ENCODE data around the gene PLPP6.
A peak's percentile ranks its signal among the peaks of the same experiment; 100 is the strongest.

PLPP6 gene

DNA sequence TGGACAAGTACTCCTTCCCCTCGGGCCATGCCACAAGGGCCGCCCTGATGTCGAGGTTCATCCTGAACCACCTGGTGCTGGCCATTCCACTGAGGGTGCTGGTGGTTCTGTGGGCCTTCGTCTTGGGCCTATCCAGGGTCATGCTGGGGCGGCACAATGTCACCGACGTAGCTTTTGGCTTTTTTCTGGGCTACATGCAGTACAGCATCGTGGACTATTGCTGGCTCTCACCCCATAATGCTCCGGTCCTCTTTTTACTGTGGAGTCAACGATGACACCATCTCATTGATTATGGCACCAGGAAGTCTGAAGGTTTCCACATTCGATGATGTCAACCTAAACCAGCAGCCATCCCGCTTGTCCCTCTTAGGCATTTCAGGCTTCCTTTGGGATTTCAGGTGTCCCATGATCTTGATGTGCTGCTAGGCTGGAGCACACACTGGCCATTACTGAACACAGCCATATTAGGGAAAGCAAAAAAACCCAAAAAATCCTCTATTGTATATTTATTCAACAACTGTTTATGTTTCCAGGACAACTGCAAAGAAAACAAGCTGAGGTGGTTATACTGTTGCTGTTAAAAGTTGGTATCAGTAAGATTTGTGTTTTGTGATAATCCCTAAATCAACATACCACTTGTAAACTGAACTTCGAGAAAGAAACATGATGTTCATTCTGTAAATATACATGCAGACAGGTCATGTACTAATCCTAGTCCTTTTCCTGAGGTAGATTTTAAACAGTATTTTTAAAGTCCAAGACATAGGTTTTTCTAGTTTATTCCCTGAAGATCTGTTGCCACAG is 1.1 kb downstream of the PLPP6 start:
- DNase-seq: peak in 2 of 56 donors; percentile 25 to 30

DNA sequence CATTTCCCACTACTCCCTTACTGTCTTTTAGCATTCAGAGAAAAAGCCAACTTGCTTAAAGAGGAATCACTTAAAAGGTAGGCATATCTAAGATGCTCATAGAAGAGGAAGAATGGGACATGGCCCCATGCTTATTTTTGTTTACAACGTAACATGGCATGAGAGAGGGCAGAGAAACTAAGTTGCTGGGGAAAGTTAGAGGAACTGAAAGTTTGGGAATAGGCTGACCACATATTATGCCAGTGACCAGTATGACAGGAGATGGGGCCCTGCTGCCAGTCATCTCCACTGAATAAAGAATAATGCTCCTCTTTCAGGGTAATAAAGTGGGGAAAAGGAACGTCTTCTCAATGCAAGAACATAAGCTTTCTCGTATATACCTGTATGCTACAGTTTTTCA is 1.9 kb downstream of the PLPP6 start:
- DNase-seq: no peak

DNA sequence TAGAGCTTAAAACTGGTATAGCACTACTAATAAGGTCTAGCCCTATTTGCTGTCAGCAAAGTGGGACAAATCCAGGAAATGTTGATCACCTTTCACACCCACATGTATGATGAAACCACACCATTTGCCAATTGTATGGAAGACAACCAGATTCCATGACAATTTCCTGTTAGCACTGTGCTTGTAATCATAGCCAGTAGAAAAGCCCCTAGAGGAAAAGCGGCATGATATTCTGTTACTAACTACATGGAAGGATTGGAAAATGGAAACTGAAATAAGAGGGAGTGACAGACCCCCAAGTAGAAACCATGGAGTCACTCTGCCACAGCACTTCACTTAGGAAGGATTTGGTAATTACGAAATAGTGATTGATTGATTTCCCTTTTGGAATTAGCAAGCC is 3.3 kb downstream of the PLPP6 start:
- DNase-seq: no peak

DNA sequence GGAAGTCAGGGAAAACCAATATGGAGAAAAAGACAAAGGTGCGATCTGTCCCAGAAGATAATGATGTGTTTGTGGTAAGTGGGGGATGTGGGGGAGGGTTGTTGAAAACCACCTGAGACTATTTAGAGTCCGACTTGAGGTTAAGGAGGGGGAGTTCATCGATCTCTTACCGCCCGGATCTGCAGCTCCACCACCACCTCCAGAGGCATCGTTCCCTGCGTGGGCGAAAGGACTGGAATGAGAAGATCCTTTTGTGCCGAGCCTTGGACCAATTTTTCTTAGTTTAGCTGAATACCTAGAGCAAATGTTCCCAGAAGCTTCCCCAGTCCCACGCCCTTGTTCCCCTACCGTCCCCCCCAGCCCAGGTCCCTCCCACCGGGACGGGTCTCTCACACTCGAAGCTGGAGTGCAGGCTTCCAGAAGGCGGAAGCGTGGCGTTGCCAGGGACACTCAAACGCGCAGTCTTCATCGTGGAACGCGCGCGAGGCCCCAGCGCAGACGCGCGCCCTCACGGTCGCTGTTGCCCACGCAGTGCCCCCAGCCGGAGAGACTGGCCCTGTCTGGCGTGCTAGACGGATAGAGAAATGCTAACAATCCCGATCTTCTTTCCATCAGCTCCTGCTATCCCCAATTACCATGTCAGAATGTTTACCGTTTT is 4.1 kb downstream of the PLPP6 start, which contains the start of gene SPATA6L:
TSS of gene SPATA6L (minus strand) at position 439 of the 658 bp plus-strand sequence. CDS start at position 209, 230 bp downstream.
- DNase-seq: peak in 52 of 56 donors; percentile 8 to 78 (median 44)

DNA sequence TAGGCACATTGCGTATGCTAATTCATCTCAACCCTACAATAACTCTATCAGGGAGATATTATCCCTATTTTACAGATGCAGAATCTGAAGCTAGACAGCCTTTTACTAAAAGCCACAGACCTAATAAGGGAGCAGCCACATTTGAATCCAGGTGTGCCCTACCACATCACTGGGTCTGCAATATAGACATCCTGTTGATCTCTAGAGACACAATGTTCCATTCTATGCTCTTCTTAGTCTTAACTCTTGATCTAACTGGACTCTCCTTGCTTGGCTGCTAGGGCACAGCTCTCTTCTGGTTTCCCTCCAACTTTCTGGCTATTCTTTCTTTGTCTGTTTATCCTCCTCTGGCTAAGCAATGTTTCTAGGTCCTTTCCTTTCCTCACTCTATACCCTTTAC is 5.6 kb downstream of the PLPP6 start:
- no peak for DNase-seq

DNA sequence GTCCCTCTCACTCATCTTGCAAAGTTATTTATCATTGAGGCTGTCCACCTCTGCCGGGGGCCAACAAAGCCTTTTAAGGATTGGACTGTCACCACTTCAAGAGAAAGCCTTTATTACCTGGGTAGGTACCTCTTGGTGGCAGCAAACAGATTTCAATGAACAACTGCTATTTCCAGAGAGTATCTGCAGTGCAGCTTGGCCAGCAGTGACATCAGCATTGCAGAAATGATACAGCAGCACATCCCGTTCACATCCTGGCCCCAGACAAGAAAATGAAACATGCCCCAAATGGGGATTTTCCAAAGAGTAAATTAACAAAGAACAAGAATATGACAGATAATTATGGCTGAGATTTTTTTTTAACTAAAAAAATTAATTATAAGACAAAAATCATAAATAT is 6.5 kb downstream of the PLPP6 start:
- no peak for DNase-seq

DNA sequence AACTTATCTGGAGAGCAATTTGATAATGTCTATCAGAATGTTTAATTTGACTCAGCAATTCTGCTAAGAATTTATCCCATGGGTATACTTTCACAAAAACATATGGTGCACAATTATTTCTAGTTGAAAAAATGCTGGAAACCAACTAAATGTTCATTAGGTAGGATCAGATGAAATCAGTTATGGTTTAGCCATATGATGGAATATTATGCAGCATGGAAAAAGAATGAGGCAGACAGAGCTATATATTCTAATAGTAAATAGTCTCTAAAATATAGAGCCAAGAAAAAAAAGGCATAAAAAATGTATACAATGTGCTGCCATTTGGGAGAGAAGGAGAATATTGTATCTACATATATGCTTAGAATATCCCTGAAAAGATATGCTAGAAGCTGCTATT is 7.8 kb downstream of the PLPP6 start:
- no peak for DNase-seq

DNA sequence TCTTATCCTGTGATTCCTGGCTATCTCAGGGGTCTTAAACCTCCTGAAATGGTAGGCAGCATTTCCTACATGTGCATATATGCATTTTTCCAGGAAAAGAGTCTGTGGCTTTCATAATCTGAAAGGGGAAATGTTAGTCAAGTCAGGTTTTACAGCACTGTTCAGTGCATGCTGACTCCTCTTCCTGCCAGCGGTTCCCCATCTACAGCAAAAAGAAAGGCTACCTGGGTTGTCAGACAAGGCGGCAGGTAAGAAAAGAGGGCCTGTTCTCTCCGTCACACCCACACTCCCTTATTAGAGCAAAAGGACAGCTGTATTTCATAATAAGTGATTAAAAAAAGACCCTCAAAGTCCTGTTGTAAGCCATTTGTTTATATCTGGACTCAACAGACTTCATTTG is 8.5 kb downstream of the PLPP6 start:
- no peak for DNase-seq

DNA sequence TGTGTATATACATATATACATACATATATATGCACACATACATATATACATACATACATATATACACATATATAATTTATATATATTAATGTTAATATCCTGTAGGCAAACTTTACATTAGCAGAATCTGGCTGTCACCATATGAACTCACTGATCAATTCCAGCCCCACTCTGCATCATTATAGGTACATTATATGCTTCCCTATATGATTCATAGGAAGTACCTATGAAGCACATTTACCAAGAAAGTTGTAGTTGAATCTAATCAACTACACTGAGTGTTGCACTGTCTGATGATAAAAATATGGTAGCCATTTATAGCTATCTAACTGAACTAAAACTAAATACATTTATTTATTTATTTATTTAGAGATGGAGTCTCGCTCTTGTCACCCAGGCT is 9.6 kb downstream of the PLPP6 start:
- DNase-seq: no peak

DNA sequence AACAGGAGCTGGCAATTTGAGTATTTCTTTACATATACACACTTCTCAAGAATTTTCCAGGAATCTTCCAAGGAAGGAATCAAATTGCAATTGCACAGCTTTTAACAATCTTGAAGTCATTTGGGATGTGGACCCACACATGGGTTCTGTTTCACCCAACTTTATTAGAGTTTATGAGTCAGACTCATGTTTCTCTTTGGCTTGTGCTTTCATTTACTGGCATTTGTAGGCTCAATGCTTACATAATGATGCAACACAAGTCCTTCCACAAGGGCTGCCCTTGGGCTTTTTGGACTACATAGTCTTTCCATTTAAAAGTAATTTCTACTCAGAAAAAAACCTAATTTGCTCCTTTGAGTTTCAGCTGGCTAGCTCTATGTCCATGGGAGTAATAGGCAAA is 12.7 kb downstream of the PLPP6 start:
- DNase-seq: no peak

DNA sequence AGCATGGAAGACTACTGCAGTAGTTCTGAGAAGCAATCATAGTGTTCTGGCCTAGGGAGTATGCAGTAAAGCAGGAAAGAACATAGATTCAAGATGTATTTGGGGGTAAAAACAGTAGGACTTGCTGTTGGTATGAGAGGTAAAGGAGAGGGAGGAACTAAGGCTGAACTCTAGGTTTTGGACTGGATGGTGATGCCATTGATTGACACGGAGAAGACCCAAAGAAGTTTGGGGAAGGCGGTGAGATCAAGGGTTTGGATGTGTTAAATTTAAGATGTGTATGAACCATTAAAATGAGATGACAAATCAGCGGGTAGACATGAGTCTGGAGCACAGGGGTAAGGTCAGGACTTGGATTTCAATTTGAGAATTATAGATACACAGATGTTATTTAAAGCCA is 15.3 kb downstream of the PLPP6 start:
- DNase-seq: no peak

DNA sequence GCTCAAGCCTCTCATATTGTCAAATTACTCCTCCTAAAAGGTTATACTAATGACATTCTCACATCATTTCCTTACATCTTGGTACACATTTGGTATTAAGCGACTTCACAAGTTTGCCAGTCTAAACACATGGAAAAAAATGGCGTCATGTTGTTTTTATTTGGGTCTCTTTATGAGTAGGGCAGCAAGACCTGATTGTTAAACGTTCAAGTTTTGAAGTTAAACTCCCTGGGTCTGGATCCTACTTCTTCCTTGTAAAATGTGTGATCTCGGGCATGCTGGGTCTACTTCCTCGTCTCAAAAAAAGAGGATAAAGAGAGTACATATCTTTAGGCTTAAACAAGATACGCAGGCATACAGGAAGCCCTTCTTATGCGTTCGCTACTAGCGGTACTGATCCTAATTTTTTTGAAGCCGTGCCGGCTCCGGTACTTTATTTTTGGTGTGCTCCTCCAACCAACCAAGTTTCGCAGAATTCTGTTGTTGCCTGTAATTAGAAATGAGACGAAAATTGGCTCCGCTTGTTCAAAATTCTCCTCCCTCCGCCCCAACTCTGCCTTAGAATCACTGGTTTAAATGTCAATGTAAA is 16.7 kb downstream of the PLPP6 start:
- DNase-seq: peak in 8 of 56 donors; percentile 36 to 70 (median 66)

DNA sequence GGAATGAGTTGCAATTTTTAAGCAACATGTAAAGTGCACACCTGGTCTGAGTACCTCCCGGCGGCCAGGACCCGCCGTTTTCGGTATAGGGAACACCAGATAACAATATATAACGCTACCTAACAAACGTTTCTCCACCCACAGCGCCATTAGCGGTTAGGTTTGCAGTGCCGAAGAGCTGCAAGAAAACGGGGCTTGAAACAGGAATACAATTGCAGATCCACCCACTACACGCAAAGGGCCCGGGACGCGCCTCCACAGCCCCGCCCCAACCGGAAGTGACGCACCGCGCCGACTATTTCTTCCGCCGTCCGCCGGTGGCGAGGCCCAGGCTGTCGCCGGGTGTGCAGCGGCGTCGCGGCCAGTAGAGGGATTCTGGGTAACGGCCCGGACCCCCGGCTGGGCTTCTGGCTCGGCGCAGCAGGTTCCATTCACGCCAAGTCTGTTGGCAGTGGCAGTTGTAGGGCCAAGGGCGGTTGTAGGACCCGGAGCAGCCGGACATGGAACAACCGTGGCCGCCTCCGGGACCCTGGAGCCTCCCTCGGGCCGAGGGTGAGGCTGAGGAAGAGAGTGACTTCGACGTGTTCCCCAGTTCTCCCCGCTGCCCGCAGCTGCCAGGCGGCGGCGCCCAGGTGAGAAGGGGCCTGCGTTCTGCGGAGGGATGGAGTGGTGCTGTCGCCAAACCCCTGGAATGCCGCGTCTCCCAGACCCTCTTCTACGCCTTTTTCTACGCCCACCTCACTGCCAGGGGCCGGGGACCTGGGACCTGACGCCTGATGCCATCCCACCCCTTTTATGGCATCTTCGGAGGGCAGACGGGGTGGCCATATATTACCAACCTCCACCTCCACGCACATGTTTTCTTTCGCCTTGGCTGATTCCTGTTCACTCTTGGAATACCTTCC is 17.4 kb downstream of the PLPP6 start, which contains the start of gene CDC37L1:
TSS of gene CDC37L1 (plus strand) at position 302 of the 905 bp plus-strand sequence. CDS start at position 501, 199 bp downstream.
- peak; percentile 87 to 99 (median 95) for DNase-seq

DNA sequence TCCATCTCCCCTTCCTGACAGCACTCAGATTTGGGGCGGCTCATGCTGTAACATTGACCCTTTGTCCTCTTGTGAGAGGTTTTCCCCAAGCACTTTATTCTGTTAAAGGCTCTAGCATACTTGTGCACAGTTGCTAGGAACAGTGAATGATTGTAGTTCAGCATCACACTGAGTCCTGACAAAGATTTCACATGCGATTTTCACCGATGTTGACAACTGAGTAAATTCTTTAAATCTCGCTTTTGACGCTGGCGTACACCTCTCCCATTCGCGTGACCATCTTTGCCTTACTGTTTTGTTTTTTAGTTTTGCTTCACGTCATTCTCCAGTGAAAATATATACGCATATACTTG is 18.1 kb downstream of the PLPP6 start:
- DNase-seq: no peak

DNA sequence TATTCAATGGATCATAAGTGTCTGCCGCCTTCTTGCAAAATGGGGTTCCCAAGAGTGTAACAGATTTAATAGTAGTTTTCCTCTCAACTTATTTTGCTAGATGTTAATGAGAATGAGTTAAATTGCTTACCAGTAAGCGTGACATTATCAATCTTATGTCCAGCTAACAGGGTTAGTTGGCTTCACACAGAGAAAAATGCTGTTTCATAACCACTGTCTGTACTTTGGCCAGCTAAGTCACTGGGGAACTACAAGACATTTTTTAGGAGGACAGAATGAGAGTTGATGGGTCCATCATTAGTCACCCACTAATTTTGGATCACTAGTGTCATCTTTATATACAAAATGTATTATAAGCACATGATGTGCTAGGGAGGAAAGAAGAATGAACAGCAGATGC is 18.7 kb downstream of the PLPP6 start:
- DNase-seq: no peak

DNA sequence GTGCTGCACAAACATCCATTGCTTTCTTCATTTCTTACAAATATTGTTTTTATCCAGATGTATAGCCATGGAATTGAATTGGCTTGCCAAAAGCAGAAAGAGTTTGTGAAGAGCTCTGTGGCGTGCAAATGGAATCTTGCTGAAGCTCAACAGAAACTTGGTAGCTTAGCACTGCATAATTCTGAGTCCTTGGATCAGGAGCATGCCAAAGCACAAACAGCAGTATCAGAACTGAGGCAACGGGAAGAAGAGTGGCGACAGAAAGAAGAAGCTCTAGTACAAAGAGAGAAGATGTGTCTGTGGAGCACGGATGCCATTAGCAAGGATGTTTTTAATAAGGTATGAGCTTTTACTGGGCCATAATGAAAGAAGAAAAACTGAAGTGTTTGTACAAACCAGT is 22.7 kb downstream of the PLPP6 start:
- DNase-seq: no peak

DNA sequence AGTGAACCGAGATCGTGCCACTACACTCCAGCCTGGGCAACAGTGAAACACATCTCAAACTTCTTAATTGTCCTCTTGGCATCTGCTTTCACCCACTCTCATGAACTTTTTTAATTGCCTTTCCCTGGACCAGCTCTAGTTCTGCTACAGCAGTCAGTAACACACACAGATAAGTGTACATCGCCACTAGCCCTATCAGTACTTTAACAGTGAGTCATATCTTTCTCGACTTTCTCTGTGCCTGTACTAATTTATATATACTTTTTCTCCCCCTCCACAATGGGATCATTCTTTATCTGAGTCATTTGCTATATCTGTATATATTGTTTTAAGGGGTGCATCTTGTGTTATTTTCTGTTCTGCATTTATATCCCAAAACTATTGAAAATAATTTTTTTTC is 24.0 kb downstream of the PLPP6 start:
- DNase-seq: no peak

DNA sequence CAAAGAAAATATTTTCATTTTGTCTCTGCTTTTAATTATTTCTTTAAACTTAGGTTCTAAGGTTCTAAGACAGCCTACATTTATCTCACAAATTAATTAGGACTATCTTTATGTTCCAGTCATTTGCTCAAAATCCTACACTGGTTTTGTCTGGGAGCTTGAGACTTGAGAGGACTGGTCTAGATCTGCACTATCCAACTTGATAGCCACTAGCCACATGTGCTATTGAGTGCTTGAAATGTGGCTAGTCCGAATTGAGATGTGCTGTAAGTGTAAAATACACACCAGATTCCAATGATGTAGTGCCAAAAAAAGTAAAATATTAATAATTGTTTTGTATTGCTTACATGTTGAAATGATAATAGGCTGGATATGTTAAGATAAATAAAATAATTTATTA is 24.5 kb downstream of the PLPP6 start:
- DNase-seq: no peak

DNA sequence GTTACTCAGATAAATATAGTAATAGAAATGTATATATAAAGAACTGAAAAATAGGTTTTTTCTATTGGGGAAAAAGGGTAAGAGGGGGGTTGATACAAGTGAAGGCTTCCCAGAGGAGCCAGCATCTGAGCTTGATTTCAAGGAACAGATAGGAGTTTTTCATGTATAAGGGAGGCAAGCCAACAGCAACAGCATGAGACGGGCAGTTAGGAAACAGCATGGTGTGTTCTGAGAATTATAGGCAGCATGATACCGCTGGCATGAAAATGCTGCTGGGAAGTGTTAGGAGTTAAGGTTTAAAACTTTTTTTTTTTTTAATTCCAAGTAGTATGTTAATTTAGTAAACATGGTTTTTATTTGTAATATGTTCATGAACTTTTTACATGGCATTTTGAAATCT is 26.9 kb downstream of the PLPP6 start:
- no peak for DNase-seq

DNA sequence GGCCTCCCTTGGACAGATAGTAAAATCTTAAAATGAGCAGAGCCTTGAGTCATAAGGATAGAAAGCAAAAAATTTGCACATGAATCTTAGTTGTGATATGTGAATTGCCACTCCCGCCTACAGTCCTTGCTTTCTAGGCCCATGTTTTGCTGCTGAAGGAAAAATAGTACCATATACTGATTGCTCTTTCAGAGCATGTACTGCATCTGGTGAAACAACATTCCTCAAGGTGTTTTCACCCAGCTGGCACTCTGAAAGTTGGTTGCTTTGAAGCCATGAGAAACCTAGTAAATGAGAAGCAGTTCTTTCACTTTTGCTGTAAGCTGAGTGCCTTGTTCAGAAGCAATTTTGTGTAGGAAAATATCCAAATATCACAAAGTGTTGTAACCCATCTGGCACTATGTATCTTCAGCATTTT is 27.6 kb downstream of the PLPP6 start:
- DNase-seq: no peak

DNA sequence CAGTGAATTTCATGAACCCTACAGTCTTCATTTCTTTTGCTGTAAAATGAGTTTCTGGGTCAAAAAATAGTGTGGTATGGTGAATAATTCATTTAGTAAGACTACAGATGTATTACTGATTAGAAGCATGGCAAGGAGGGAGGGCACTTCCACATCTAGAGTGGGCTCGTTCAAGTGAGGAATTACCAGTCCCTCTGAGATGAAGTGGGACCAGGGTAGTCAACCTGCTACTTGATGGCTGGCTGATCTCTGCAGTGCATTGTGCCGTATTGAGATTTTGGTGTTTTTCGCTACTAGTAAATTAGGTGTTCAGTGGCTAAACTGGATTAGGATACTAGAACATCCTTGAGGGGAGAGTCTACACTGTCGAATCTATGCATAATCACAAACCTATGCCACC is 28.1 kb downstream of the PLPP6 start:
- no peak for DNase-seq

Data from amygdala (tissue), 56 donors.